Keratinocyte (primary cell): Measurements from ENCODE around the gene SLC17A5. TPM values are rescaled to one million over a fixed set of nuclear protein-coding genes. Genes with fewer than 3 reads are reported as not detected.

Experiments used
- DNase-seq: peaks from one replicate; pipeline ENCODE4 v3.0.0-alpha.2; 2011; ENCODE audit warnings: low read depth, missing footprints, low spot score
- FAIRE-seq: peaks from 2 replicates; lab custom pipeline; 2011; peaks lifted over from hg19 to GRCh38; lab: Jason Lieb, UNC
- H2AFZ ChIP-seq: 2 replicates; pipeline ENCODE4 v1.6.0; 2012; ENCODE audit warnings: low read length, control low read depth, inconsistent platforms; ENCODE audit not compliant: control insufficient read depth
- H3K27ac ChIP-seq: 2 replicates; pipeline ENCODE4 v1.5.1; 2011; ENCODE audit warnings: low read length; ENCODE audit not compliant: control insufficient read depth, insufficient read depth
- H3K27me3 ChIP-seq: 3 replicates; pipeline ENCODE4 v1.6.0; 2011; ENCODE audit warnings: low read length; ENCODE audit not compliant: control insufficient read depth, insufficient read depth; ENCODE audit errors: extremely low read depth
- H3K36me3 ChIP-seq, 2 experiments: 2 replicates in 1 of 2; 3 replicates in 1 of 2; pipeline ENCODE4 v1.5.1; 2011; ENCODE audit warnings: low read length in 2 of 2, mild to moderate bottlenecking in 1 of 2; ENCODE audit not compliant: control insufficient read depth in 2 of 2, insufficient read depth in 2 of 2; ENCODE audit errors: extremely low read depth in 1 of 2
- H3K4me1 ChIP-seq: 3 replicates; pipeline ENCODE4 v1.5.1; 2011; ENCODE audit warnings: low read length; ENCODE audit not compliant: control insufficient read depth, insufficient read depth; ENCODE audit errors: extremely low read depth
- H3K4me2 ChIP-seq: 3 replicates; pipeline ENCODE4 v1.6.0; 2011; ENCODE audit warnings: low read depth, low read length; ENCODE audit not compliant: control insufficient read depth, insufficient read depth; ENCODE audit errors: extremely low read depth
- H3K4me3 ChIP-seq, 3 experiments: fragments of 200-600 bp in 1 of 3; sonication (generic) in 1 of 3; 2 replicates in 2 of 3; 3 replicates in 1 of 3; pipeline ENCODE4 v1.5.1; 2011 to 2016; ENCODE audit warnings: low read length in 3 of 3, mild to moderate bottlenecking in 3 of 3, control low read depth in 2 of 3, inconsistent platforms in 1 of 3, low read depth in 1 of 3, mixed read lengths in 1 of 3, mixed run types in 1 of 3, moderate library complexity in 1 of 3; ENCODE audit not compliant: control insufficient read depth in 2 of 3, insufficient read depth in 2 of 3; ENCODE audit errors: extremely low read depth in 1 of 3
- H3K79me2 ChIP-seq: 2 replicates; pipeline ENCODE4 v1.6.0; 2012; ENCODE audit warnings: low read length; ENCODE audit not compliant: control insufficient read depth, insufficient read depth
- H3K9ac ChIP-seq: 3 replicates; pipeline ENCODE4 v1.6.0; 2011; ENCODE audit warnings: low read length; ENCODE audit not compliant: control insufficient read depth, insufficient read depth; ENCODE audit errors: extremely low read depth
- H3K9me1 ChIP-seq: 3 replicates; pipeline ENCODE4 v1.6.0; 2011; ENCODE audit warnings: low read length; ENCODE audit not compliant: control insufficient read depth, insufficient read depth; ENCODE audit errors: extremely low read depth
- H3K9me3 ChIP-seq: 2 replicates; pipeline ENCODE4 v1.5.1; 2012; ENCODE audit warnings: low read depth, low read length; ENCODE audit not compliant: control insufficient read depth
- H4K20me1 ChIP-seq: 3 replicates; pipeline ENCODE4 v1.6.0; 2011; ENCODE audit warnings: low read length; ENCODE audit not compliant: control insufficient read depth, insufficient read depth; ENCODE audit errors: extremely low read depth
- CTCF ChIP-seq, 3 experiments: IDR thresholded peaks in 1 of 3; conservative IDR thresholded peaks in 1 of 3; optimal IDR thresholded peaks in 1 of 3; 2 replicates in 2 of 3; 3 replicates in 1 of 3; pipeline versions ENCODE3 to v1.5.1; 2011; ENCODE audit warnings: low read length in 3 of 3, mild to moderate bottlenecking in 3 of 3, moderate library complexity in 2 of 3, control low read depth in 1 of 3, inconsistent platforms in 1 of 3; ENCODE audit not compliant: insufficient read depth in 2 of 3; ENCODE audit errors: extremely low read depth in 1 of 3
- EZH2 ChIP-seq: IDR thresholded peaks from one replicate; pipeline ENCODE4 v1.6.1; 2012; ENCODE audit warnings: inconsistent platforms, mild to moderate bottlenecking, low read length, moderate library complexity
- dilution Hi-C: fragments of 300-500 bp; cut with MboI; formaldehyde crosslinking; loops from one replicate; pipeline ENCODE4 v1.7.0; 2020; ENCODE audit warnings: low sequenced_read_pairs; ENCODE audit not compliant: extremely low pct_ligation_motif_present
- polyA plus RNA-seq, 5 experiments: library from polyadenylated mRNA; depleted of rRNA in 3 of 5; stranded (reverse) in 3 of 5; stranded (forward) in 1 of 5; unstranded in 1 of 5; fragments of >200 nt; gene quantifications; 1 replicate in 1 of 5; 2 replicates in 3 of 5; 3 replicates in 1 of 5; pipeline versions ENCODE4 v1.2.1 to v1.2.3, GENCODE V29; 2011 to 2012; ENCODE audit warnings: missing spikeins in 2 of 5, low read depth in 1 of 5, low replicate concordance in 1 of 5

SLC17A5 gene
- polyA plus RNA-seq, 1 donor (not counting 4 experiments of a cell fraction or from before 2014, with no cell fraction given), result 8.7 TPM

GRCh38 chr6:73652637-73653570, 888 bp downstream of the SLC17A5 start:
- peaks cover 14% of the 10 kb centered on the region for H3K4me1 ChIP-seq
- H3K79me2 ChIP-seq, result no peaks in the 10 kb centered on the region
- H3K9me3 ChIP-seq, result no peaks in the 10 kb centered on the region
- H2AFZ ChIP-seq, result peak overlapping the region; percentile 99
- peak overlapping the region; percentile 85 for H3K9ac ChIP-seq
- peak overlapping the region; percentile 99 for H3K4me2 ChIP-seq
- no peaks in the 10 kb centered on the region for H4K20me1 ChIP-seq
- DNase-seq, result no peak
- H3K36me3 ChIP-seq, result no peaks in the 10 kb centered on the region
- dilution Hi-C loops, result no loop called here
- FAIRE-seq, result no peak
- TF ChIP-seq EZH2 (no peak), CTCF (optimal IDR thresholded peaks at IDR 0.05 in 1 of 3, IDR thresholded peaks at IDR 0.05 in 1 of 3, conservative IDR thresholded peaks at IDR 0.05 in 1 of 3; ENCODE audit: extremely low read depth in 1 of 3, insufficient read depth in 2 of 3, low read length in 3 of 3) (peak; percentile 10 to 36 (median 29))
- peak overlapping the region; percentile 91 to 99 (median 96) for H3K4me3 ChIP-seq
- no peaks in the 10 kb centered on the region for H3K9me1 ChIP-seq
- peak overlapping the region; percentile 78 for H3K27ac ChIP-seq
- no peaks in the 10 kb centered on the region for H3K27me3 ChIP-seq

- peaks cover 4% of the 10 kb centered on the region for H3K4me1 ChIP-seq
- H3K79me2 ChIP-seq, result no peaks in the 10 kb centered on the region
- no peaks in the 10 kb centered on the region for H3K27me3 ChIP-seq
- TF ChIP-seq EZH2, result no peak
- DNase-seq (no peak), FAIRE-seq (no peak)
- H3K36me3 ChIP-seq, result no peaks in the 10 kb centered on the region
- H3K27ac ChIP-seq, result no peak overlapping the region
- H3K4me3 ChIP-seq, result no peak overlapping the region
- H3K9me3 ChIP-seq, result no peaks in the 10 kb centered on the region
- H4K20me1 ChIP-seq, result no peaks in the 10 kb centered on the region
- dilution Hi-C loops, result no loop called here
- no peaks in the 10 kb centered on the region for H3K9me1 ChIP-seq
- H3K4me2 ChIP-seq, result no peak overlapping the region
- no peak overlapping the region for H2AFZ ChIP-seq
- H3K9ac ChIP-seq, result no peak overlapping the region
Observed at GRCh38 chr6:73649783-73650182, 4.0 kb downstream of the SLC17A5 start.
